CD14-positive monocyte (primary cell): ENCODE data around the gene FXYD1. TPM values are rescaled to one million over a fixed set of nuclear protein-coding genes. Genes with fewer than 3 reads are reported as not detected.

Experiments used
- DNase-seq, 3 donors: peaks; one replicate each; pipeline ENCODE4 v3.0.0-alpha.2; 2011 to 2022
- H2AFZ ChIP-seq: 2 replicates; pipeline ENCODE4 v1.6.0; 2012; ENCODE audit warnings: mild to moderate bottlenecking, low read depth, low read length, inconsistent platforms; ENCODE audit not compliant: insufficient read depth, poor library complexity, severe bottlenecking
- H3K27ac ChIP-seq, 2 donors: 1 replicate in 1 of 2; 2 replicates in 1 of 2; pipeline ENCODE4 v1.5.1; 2012 to 2013; ENCODE audit warnings: low read length in 2 of 2, control low read depth in 1 of 2, inconsistent platforms in 1 of 2, low read depth in 1 of 2, mild to moderate bottlenecking in 1 of 2
- H3K27me3 ChIP-seq, 2 donors: one replicate each; pipeline versions ENCODE4 v1.6.0 to v1.6.1; 2011 to 2013; ENCODE audit warnings: low read length in 2 of 2; ENCODE audit not compliant: control insufficient read depth in 2 of 2, insufficient read depth in 2 of 2
- H3K36me3 ChIP-seq, 2 donors: replicated peaks in 1 of 2; 1 replicate in 1 of 2; 2 replicates in 1 of 2; pipeline versions ENCODE4 v1.5.1 to v1.6.1; 2012 to 2013; ENCODE audit warnings: low read length in 2 of 2, control low read depth in 1 of 2, inconsistent platforms in 1 of 2, mild to moderate bottlenecking in 1 of 2; ENCODE audit not compliant: insufficient read depth in 2 of 2, control insufficient read depth in 1 of 2
- H3K4me1 ChIP-seq, 2 donors: 1 replicate in 1 of 2; 2 replicates in 1 of 2; pipeline versions ENCODE4 v1.5.1 to v1.6.1; 2012 to 2013; ENCODE audit warnings: low read length in 2 of 2, control low read depth in 1 of 2, inconsistent platforms in 1 of 2, mild to moderate bottlenecking in 1 of 2, moderate library complexity in 1 of 2; ENCODE audit not compliant: insufficient read depth in 2 of 2, control insufficient read depth in 1 of 2
- H3K4me2 ChIP-seq: replicated peaks from 2 replicates; pipeline ENCODE3; 2012; ENCODE audit warnings: low read length, moderate library complexity, mild to moderate bottlenecking; ENCODE audit not compliant: poor library complexity, severe bottlenecking; ENCODE audit errors: extremely low read depth
- H3K4me3 ChIP-seq, 3 experiments: fragments of 200-600 bp in 1 of 3; sonication (generic) in 1 of 3; replicated peaks in 1 of 3; 1 replicate in 2 of 3; 2 replicates in 1 of 3; pipeline ENCODE4 v1.5.1; 2011 to 2013; ENCODE audit warnings: low read length in 3 of 3, mild to moderate bottlenecking in 3 of 3, control low read depth in 2 of 3, low read depth in 2 of 3, inconsistent platforms in 1 of 3, moderate library complexity in 1 of 3
- H3K79me2 ChIP-seq: 2 replicates; pipeline ENCODE4 v1.6.0; 2012; ENCODE audit warnings: mild to moderate bottlenecking, control low read depth, inconsistent platforms, low read length, moderate library complexity; ENCODE audit not compliant: insufficient read depth
- H3K9ac ChIP-seq: 2 replicates; pipeline ENCODE4 v1.6.0; 2017; ENCODE audit warnings: low read length, mild to moderate bottlenecking; ENCODE audit not compliant: insufficient read depth, poor library complexity, severe bottlenecking
- H3K9me3 ChIP-seq, 2 donors: replicated peaks in 1 of 2; 1 replicate in 1 of 2; 2 replicates in 1 of 2; pipeline versions ENCODE4 v1.5.1 to v1.6.1; 2012 to 2013; ENCODE audit warnings: low read length in 2 of 2, control low read depth in 1 of 2; ENCODE audit not compliant: control insufficient read depth in 1 of 2, insufficient read depth in 1 of 2
- H4K20me1 ChIP-seq: 2 replicates; pipeline ENCODE4 v1.6.0; 2012; ENCODE audit warnings: mild to moderate bottlenecking, low read length, control low read depth, moderate library complexity; ENCODE audit not compliant: insufficient read depth
- H3K27ac Mint-ChIP-seq, 7 donors: one replicate each; pipeline ENCODE4 v1.8.0; 2020; ENCODE audit warnings: mild to moderate bottlenecking in 7 of 7, mixed read lengths in 7 of 7, moderate library complexity in 6 of 7, inconsistent platforms in 2 of 7
- H3K27me3 Mint-ChIP-seq, 3 donors: one replicate each; pipeline ENCODE4 v1.8.0; 2021 to 2022; ENCODE audit warnings: low read depth in 3 of 3, mild to moderate bottlenecking in 3 of 3, mixed read lengths in 3 of 3, moderate library complexity in 3 of 3, inconsistent platforms in 1 of 3
- H3K36me3 Mint-ChIP-seq, 2 donors: one replicate each; pipeline ENCODE4 v1.8.0; 2020; ENCODE audit warnings: mixed read lengths in 2 of 2, inconsistent platforms in 1 of 2, mild to moderate bottlenecking in 1 of 2
- H3K4me1 Mint-ChIP-seq: one replicate; pipeline ENCODE4 v1.8.0; 2020; ENCODE audit warnings: mild to moderate bottlenecking, mixed read lengths
- H3K4me3 Mint-ChIP-seq, 2 donors: one replicate each; pipeline ENCODE4 v1.8.0; 2020; ENCODE audit warnings: mild to moderate bottlenecking in 2 of 2, mixed read lengths in 2 of 2, moderate library complexity in 1 of 2
- H3K9me3 Mint-ChIP-seq, 7 donors: one replicate each; pipeline ENCODE4 v1.8.0; 2020 to 2022; ENCODE audit warnings: mixed read lengths in 7 of 7, mild to moderate bottlenecking in 6 of 7, moderate library complexity in 6 of 7, inconsistent platforms in 2 of 7
- CTCF ChIP-seq: fragments of 200-600 bp; IDR thresholded peaks from one replicate; pipeline ENCODE4 v1.8.0; 2022; ENCODE audit warnings: antibody characterized with exemption, mild to moderate bottlenecking
- WGBS: methylation state at CpG from one replicate; pipeline ENCODE4 v1.1.5; 2013; ENCODE audit warnings: missing lambda C conversion rate; ENCODE audit not compliant: insufficient coverage; 5-methylcytosine and 5-hydroxymethylcytosine counted together
- intact Hi-C, 2 donors: fragments of 100-400 bp; cut with micrococcal nuclease; formaldehyde crosslinking; loops; one replicate each; pipeline versions ENCODE4 v1.15.0 to v1.15.1; 2023
- polyA plus RNA-seq, 3 donors: library from polyadenylated mRNA; depleted of rRNA in 1 of 3; unstranded in 2 of 3; stranded (reverse) in 1 of 3; fragments of 300-500 nt in 2 of 3; fragments of >200 nt in 1 of 3; fragmentation: Illumina TruSeq in 2 of 3; gene quantifications; 1 replicate in 2 of 3; 2 replicates in 1 of 3; pipeline ENCODE4 v1.2.3, GENCODE V29; 2012 to 2021

The FXYD1 gene
- polyA plus RNA-seq, 3 donors: 0.25 to 0.74 TPM; not detected in 1

GRCh38 chr19:35156673-35157014 is 18.0 kb downstream of the FXYD1 start:
- peaks cover 58 to 60% of the 10 kb centered on the region in 2 donors for H3K36me3 Mint-ChIP-seq
- peaks cover 40% of the 10 kb centered on the region for H3K4me1 Mint-ChIP-seq
- H3K4me3 Mint-ChIP-seq: peak overlapping the region; percentile 99 to 100
- Histone ChIP-seq H3K4me2 (peak overlapping the region; percentile 96), H3K27ac (no peak overlapping the region), H3K9ac (no peak overlapping the region), H3K9me3 (peaks cover 4 to 7% of the 10 kb centered on the region in 2 donors), H3K79me2 (peaks cover 81% of the 10 kb centered on the region), H3K4me1 (peaks cover 36 to 43% of the 10 kb centered on the region in 2 donors), H3K36me3 (peaks cover 48 to 53% of the 10 kb centered on the region in 2 donors), H3K27me3 (no peaks in the 10 kb centered on the region), H2AFZ (no peak overlapping the region), H3K4me3 (no peak overlapping the region), H4K20me1 (peaks cover 50% of the 10 kb centered on the region)
- intact Hi-C loops: no loop called here
- WGBS: 91% methylated on average over 6 of the region's 7 CpGs
- DNase-seq: no peak
- peaks cover 2 to 6% (median 5%) of the 10 kb centered on the region in 7 donors for H3K9me3 Mint-ChIP-seq
- TF ChIP-seq CTCF: no peak
- H3K27me3 Mint-ChIP-seq: peaks cover 0 to 14% (median 3%) of the 10 kb centered on the region in 3 donors
- peak overlapping the region in 4 of 7 donors; percentile 76 to 100 (median 98) for H3K27ac Mint-ChIP-seq

GRCh38 chr19:35157431-35157830 is 18.8 kb downstream of the FXYD1 start:
- Histone ChIP-seq H3K9ac (no peak overlapping the region), H3K36me3 (peaks cover 56 to 61% of the 10 kb centered on the region in 2 donors), H3K4me3 (no peak overlapping the region), H3K9me3 (peaks cover 10 to 15% of the 10 kb centered on the region in 2 donors), H3K4me2 (no peak overlapping the region), H3K4me1 (peaks cover 29 to 35% of the 10 kb centered on the region in 2 donors), H3K27me3 (no peaks in the 10 kb centered on the region), H3K79me2 (peaks cover 88% of the 10 kb centered on the region), H2AFZ (no peak overlapping the region), H4K20me1 (peaks cover 58% of the 10 kb centered on the region), H3K27ac (peak overlapping the region in 1 of 2 donors; percentile 9)
- Mint-ChIP-seq H3K4me1 (peaks cover 32% of the 10 kb centered on the region), H3K4me3 (no peak overlapping the region), H3K27ac (peak overlapping the region in 1 of 7 donors; percentile 40), H3K27me3 (peaks cover 0 to 8% (median 2%) of the 10 kb centered on the region in 3 donors), H3K9me3 (peaks cover 8 to 13% (median 11%) of the 10 kb centered on the region in 7 donors), H3K36me3 (peaks cover 65 to 68% of the 10 kb centered on the region in 2 donors)
- intact Hi-C loops: no loop called here
- no peak for TF ChIP-seq CTCF
- no peak for DNase-seq
- no CpG with 5 or more reads among the region's 4 CpGs for WGBS
